GM12892 (cell line): Measurements from ENCODE around the gene PITPNC1.

Experiments
- DNase-seq: peaks from one replicate; pipeline ENCODE4 v3.0.0; 2011; ENCODE audit not compliant: insufficient read length
- FAIRE-seq: peaks from 2 replicates; lab custom pipeline; 2011; peaks lifted over from hg19 to GRCh38; lab: Jason Lieb, UNC
- POLR2A ChIP-seq: IDR thresholded peaks from 2 replicates; pipeline ENCODE4 v1.6.1; 2011; ENCODE audit warnings: low read depth, low read length, control low read depth
- POLR2AphosphoS5 ChIP-seq: IDR thresholded peaks from 2 replicates; pipeline ENCODE4 v1.6.1; 2011; ENCODE audit warnings: low read depth, low read length, control low read depth
- TAF1 ChIP-seq: IDR thresholded peaks from 2 replicates; pipeline ENCODE4 v1.6.1; 2011; ENCODE audit warnings: low read depth, mild to moderate bottlenecking, control low read depth, low read length, borderline replicate concordance

The PITPNC1 gene

GRCh38 chr17:67602444-67602843 lies 225.4 kb downstream of the PITPNC1 start:
- FAIRE-seq = no peak
- no peak for TF ChIP-seq TAF1
- TF ChIP-seq POLR2A = no peak
- TF ChIP-seq POLR2AphosphoS5 = no peak

GRCh38 chr17:67602974-67603373 lies 225.9 kb downstream of the PITPNC1 start:
- no peak for TF ChIP-seq POLR2AphosphoS5
- FAIRE-seq = peak; percentile 65
- peak; percentile 44 for DNase-seq

More at GRCh38 chr17:67602444-67602843, 225.4 kb downstream of the PITPNC1 start:
- DNase-seq = no peak

- FAIRE-seq = no peak
- TF ChIP-seq POLR2A = no peak
- no peak for TF ChIP-seq TAF1
- no peak for TF ChIP-seq POLR2AphosphoS5
- DNase-seq = no peak
Measured at GRCh38 chr17:67605256-67605912, 228.3 kb downstream of the PITPNC1 start.

GRCh38 chr17:67606471-67606870 lies 229.4 kb downstream of the PITPNC1 start:
- DNase-seq (no peak), FAIRE-seq (no peak)
- TF ChIP-seq TAF1 = no peak
- TF ChIP-seq POLR2AphosphoS5 = no peak
- TF ChIP-seq POLR2A = no peak

GRCh38 chr17:67606896-67607604 lies 230.0 kb downstream of the PITPNC1 start:
- no peak for TF ChIP-seq TAF1
- no peak for TF ChIP-seq POLR2A
- no peak for TF ChIP-seq POLR2AphosphoS5
- DNase-seq = no peak
- FAIRE-seq = no peak

- DNase-seq (no peak), FAIRE-seq (no peak)
- TF ChIP-seq POLR2A (no peak), POLR2AphosphoS5 (no peak), TAF1 (no peak)
Measured at GRCh38 chr17:67610061-67610460, 233.0 kb downstream of the PITPNC1 start.

- TF ChIP-seq POLR2A (no peak), TAF1 (no peak), POLR2AphosphoS5 (no peak)
- FAIRE-seq = no peak
- DNase-seq = no peak
Measured at GRCh38 chr17:67613961-67614360, 236.9 kb downstream of the PITPNC1 start.

- DNase-seq (no peak), FAIRE-seq (no peak)
- no peak for TF ChIP-seq TAF1
- TF ChIP-seq POLR2AphosphoS5 = no peak
- TF ChIP-seq POLR2A = no peak
Measured at GRCh38 chr17:67615011-67615561, 238.0 kb downstream of the PITPNC1 start.

GRCh38 chr17:67615736-67616135 lies 238.7 kb downstream of the PITPNC1 start:
- TF ChIP-seq TAF1 = no peak
- no peak for TF ChIP-seq POLR2A
- TF ChIP-seq POLR2AphosphoS5 = no peak
- DNase-seq (no peak), FAIRE-seq (no peak)

- no peak for FAIRE-seq
- TF ChIP-seq POLR2A = no peak
- TF ChIP-seq TAF1 = no peak
- TF ChIP-seq POLR2AphosphoS5 = no peak
Measured at GRCh38 chr17:67617304-67617899, 240.3 kb downstream of the PITPNC1 start.

GRCh38 chr17:67619555-67619954 lies 242.5 kb downstream of the PITPNC1 start:
- TF ChIP-seq TAF1 (no peak), POLR2A (no peak), POLR2AphosphoS5 (no peak)
- no peak for FAIRE-seq
- DNase-seq = no peak

More at GRCh38 chr17:67617304-67617899, 240.3 kb downstream of the PITPNC1 start:
- no peak for DNase-seq
